Measurements from ENCODE around the gene BTBD9.

- TF ChIP-seq ZNF33A (CRISPR knock-in tag; IDR thresholded peaks at IDR 0.05; ENCODE audit: borderline replicate concordance) (no peak), CTCF (CRISPR knock-in tag; IDR thresholded peaks at IDR 0.05) (no peak), TAF1 (CRISPR knock-in tag; IDR thresholded peaks at IDR 0.05) (no peak), RARG (CRISPR knock-in tag; IDR thresholded peaks at IDR 0.05; ENCODE audit: low read depth) (no peak), ZNF256 (CRISPR knock-in tag; conservative IDR thresholded peaks at IDR 0.05) (no peak), CCAR2 (optimal IDR thresholded peaks at IDR 0.05; ENCODE audit: low read depth, low read length) (no peak), PRMT3 (CRISPR knock-in tag; IDR thresholded peaks at IDR 0.05; ENCODE audit: borderline replicate concordance, low read depth) (no peak), KLF15 (CRISPR knock-in tag; IDR thresholded peaks at IDR 0.05; ENCODE audit: borderline replicate concordance) (0 out of 2 replicates have a peak, but pooled peaks have one; percentile 9), NFIB (CRISPR knock-in tag; IDR thresholded peaks at IDR 0.05; ENCODE audit: borderline replicate concordance) (no peak)
These were observed 634 bp upstream of the BTBD9 start for GRCh38 chr6:38640216-38640909.
